PC-9 (cell line): Measurements from ENCODE around the gene ZNF777.

Source experiments
- CTCF ChIP-seq: fragments of 200-600 bp; sonication (generic); conservative IDR thresholded peaks from 2 replicates; pipeline ENCODE4 v1.6.1; 2017; ENCODE audit warnings: mixed run types, antibody characterized with exemption, mild to moderate bottlenecking, moderate library complexity
- EZH2 ChIP-seq: fragments of 200-600 bp; sonication (generic); IDR thresholded peaks from 2 replicates; pipeline ENCODE4 v1.8.0; 2017; ENCODE audit warnings: antibody characterized with exemption, low read depth

DNA sequence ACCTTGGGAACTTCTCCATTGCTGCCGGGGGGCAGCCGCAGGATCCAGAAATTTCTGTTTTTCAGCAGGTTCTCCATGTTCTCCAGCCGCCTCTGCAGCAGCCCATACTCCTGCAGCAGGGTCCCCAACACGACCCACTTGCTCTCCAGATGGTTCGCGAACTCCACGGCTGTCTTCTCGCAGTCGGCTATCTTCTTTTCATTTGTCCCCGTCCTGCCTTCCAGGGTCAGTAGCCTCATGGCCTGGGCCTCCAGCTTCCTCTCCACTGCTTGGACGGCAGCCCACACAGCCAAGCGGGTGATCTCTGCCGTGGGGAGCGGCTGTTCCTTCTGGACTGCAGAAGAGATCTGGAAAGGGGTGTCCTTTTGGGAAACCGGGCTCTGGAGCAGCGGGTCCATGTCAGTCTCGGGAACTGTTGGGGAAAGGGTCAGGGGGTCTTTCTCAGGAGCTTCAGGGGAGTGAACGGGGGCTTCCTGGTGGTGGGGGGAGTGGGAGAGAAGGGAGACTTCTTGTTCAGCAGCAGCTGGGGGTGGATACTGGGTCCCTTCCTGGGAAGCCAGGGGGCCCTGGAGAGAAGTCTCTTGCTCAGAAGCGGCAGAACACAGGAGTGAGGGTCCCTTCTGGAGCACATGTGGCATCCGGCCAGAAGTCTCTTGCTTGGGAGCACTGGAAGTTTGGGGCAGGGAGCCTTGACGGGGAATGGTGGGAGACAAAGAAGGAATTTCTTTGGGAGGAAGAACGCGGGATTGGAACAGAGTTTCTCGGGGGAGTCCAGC lies 5.5 kb downstream of the ZNF777 start:
- TF ChIP-seq CTCF = no peak
- no peak for TF ChIP-seq EZH2
